ENCODE results near the gene KIRREL3.

GRCh38 chr11:126943316-126943715 is 57.3 kb downstream of the KIRREL3 start:
- no peak for TF ChIP-seq EP300 (IDR thresholded peaks at IDR 0.05; ENCODE audit: low read depth)
- TF ChIP-seq CTCF (IDR thresholded peaks at IDR 0.05), result no peak
